Ascending aorta (tissue), 2 donors: Measurements from ENCODE around the gene TACC3. TPM values are rescaled to one million over a fixed set of nuclear protein-coding genes. Genes with fewer than 3 reads are reported as not detected.

ENCODE experiments used
- DNase-seq, 2 donors: peaks; one replicate each; pipeline ENCODE4 v3.0.0-alpha.2; 2019; ENCODE audit warnings: low spot score in 2 of 2
- H3K27ac ChIP-seq, 2 donors: fragments of 200-600 bp; sonication (generic); one replicate each; pipeline ENCODE4 v1.5.1; 2016 to 2017; ENCODE audit warnings: mild to moderate bottlenecking in 1 of 2
- H3K27me3 ChIP-seq: fragments of 200-600 bp; sonication (generic); one replicate; pipeline ENCODE4 v1.5.1; 2017
- H3K36me3 ChIP-seq, 2 donors: fragments of 200-600 bp; sonication (generic); one replicate each; pipeline ENCODE4 v1.5.1; 2016
- H3K4me1 ChIP-seq, 2 donors: fragments of 200-600 bp; sonication (generic); one replicate each; pipeline ENCODE4 v1.5.1; 2016 to 2017; ENCODE audit warnings: mild to moderate bottlenecking in 1 of 2
- H3K4me3 ChIP-seq, 2 donors: fragments of 200-600 bp; sonication (generic); one replicate each; pipeline ENCODE4 v1.5.1; 2016 to 2017; ENCODE audit warnings: mild to moderate bottlenecking in 1 of 2
- H3K9me3 ChIP-seq, 2 donors: fragments of 200-600 bp; sonication (generic); one replicate each; pipeline ENCODE4 v1.5.1; 2016
- intact Hi-C: fragments of 100-400 bp; cut with DNase I; formaldehyde crosslinking; loops from one replicate; pipeline ENCODE4 v1.15.1; 2023
- total RNA-seq: library from RNA; depleted of rRNA; stranded (reverse); fragments of >200 nt; gene quantifications from one replicate; pipeline ENCODE4 v1.1.0, GENCODE V29; 2016
- TF ChIP-seq, protein P1 (sequence below), 3 experiments: fragments of 200-600 bp in 2 of 3; fragments of 450-650 bp in 1 of 3; sonication (generic) in 2 of 3; IDR thresholded peaks; one replicate each; pipeline ENCODE4 v1.5.1; 2016 to 2019; ENCODE audit warnings: antibody characterized with exemption in 3 of 3, mild to moderate bottlenecking in 1 of 3, moderate library complexity in 1 of 3

TACC3 gene
- total RNA-seq, 1 donor from 2014 or later: 2.7 TPM

DNA sequence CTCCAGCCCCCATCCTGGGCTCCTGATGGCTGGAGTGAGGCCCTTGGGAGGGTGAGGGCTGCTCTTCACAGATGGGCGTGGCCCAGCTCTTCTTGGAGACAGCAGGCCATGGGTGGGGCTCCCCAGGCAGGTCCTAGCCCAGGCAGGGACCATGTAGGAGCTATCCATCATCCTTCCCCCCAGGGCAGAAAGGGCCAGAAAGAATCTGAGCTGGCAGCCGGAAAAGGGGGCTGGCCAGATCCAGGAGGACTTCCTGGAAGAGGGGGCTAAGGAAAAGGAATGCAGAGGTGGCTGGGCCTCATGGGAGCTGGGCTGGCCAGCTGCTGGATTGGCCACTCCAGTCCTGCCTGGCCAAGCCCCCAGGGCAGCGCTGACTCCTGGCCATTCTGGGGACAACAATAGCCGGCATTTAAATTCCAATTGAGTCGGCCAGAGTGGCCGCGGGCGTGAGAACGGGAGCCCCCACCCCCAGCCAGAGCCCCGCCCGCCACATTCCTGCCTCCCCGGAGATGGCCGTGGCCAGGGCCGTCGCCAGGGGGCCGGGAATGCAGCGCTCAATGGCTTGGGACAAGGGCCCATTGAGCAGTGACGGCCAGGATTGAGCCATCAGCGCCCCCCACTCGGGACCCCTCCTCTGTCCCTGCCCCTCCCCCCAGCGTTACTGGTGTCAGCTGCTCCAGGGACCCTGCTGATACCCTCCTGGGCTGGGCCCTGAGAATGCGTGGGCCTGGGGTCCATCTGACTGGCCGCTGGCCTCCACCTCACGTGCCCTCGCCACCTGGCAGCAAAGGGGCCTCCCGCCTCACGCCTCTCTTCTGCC is 56.7 kb downstream of the TACC3 start:
- no peak for DNase-seq
- no peaks in the 10 kb centered on the region for H3K9me3 ChIP-seq
- intact Hi-C loops: no loop called here
- no peaks in the 10 kb centered on the region for H3K27me3 ChIP-seq
- H3K4me1 ChIP-seq: no peaks in the 10 kb centered on the region
- TF ChIP-seq, protein P1, sequence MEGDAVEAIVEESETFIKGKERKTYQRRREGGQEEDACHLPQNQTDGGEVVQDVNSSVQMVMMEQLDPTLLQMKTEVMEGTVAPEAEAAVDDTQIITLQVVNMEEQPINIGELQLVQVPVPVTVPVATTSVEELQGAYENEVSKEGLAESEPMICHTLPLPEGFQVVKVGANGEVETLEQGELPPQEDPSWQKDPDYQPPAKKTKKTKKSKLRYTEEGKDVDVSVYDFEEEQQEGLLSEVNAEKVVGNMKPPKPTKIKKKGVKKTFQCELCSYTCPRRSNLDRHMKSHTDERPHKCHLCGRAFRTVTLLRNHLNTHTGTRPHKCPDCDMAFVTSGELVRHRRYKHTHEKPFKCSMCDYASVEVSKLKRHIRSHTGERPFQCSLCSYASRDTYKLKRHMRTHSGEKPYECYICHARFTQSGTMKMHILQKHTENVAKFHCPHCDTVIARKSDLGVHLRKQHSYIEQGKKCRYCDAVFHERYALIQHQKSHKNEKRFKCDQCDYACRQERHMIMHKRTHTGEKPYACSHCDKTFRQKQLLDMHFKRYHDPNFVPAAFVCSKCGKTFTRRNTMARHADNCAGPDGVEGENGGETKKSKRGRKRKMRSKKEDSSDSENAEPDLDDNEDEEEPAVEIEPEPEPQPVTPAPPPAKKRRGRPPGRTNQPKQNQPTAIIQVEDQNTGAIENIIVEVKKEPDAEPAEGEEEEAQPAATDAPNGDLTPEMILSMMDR (IDR thresholded peaks at IDR 0.05): no peak
- no peak overlapping the region for H3K27ac ChIP-seq
- no peaks in the 10 kb centered on the region for H3K36me3 ChIP-seq
- H3K4me3 ChIP-seq: no peak overlapping the region

DNA sequence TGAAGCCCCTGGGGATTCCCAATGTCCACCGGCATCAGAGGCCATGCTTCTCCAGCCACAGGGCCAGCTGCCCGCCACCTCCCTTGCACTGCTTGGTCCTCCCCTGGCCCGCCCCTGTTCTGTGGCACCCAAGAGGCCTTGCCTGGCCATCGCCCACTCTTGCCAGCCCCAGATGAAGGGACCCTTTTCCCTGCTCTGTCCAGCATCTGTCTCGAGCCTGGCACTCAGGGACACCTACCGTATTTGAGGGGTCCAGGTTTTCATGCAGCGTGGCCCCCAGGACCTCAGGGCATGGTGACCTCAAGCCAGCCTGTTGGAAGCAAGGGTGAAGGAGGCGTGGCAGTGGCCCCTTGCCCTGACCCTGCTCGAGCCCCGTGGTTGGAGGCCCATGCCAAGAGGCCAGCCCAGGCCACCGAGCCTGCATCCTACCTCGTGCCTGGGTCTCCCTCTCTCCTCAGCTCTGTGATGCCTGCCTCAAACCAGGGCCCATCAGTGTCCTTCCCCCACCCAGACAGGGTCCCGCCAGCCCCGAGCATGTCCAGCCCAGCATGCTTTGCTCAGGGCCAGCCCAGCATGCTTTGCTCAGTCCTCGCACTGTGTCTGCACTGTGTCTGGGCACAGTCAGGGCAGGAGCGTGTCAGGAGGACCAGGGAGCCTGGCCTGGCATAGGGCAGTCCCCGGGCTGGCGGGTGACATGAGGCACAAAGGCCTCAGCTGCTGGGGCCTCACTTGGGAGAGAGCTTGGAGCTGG is 57.5 kb downstream of the TACC3 start:
- no peaks in the 10 kb centered on the region for H3K9me3 ChIP-seq
- H3K27me3 ChIP-seq: no peaks in the 10 kb centered on the region
- intact Hi-C loops: no loop called here
- H3K4me1 ChIP-seq: no peaks in the 10 kb centered on the region
- TF ChIP-seq, protein P1 (IDR thresholded peaks at IDR 0.05): no peak
- H3K4me3 ChIP-seq: no peak overlapping the region
- DNase-seq: no peak
- H3K27ac ChIP-seq: no peak overlapping the region
- no peaks in the 10 kb centered on the region for H3K36me3 ChIP-seq

DNA sequence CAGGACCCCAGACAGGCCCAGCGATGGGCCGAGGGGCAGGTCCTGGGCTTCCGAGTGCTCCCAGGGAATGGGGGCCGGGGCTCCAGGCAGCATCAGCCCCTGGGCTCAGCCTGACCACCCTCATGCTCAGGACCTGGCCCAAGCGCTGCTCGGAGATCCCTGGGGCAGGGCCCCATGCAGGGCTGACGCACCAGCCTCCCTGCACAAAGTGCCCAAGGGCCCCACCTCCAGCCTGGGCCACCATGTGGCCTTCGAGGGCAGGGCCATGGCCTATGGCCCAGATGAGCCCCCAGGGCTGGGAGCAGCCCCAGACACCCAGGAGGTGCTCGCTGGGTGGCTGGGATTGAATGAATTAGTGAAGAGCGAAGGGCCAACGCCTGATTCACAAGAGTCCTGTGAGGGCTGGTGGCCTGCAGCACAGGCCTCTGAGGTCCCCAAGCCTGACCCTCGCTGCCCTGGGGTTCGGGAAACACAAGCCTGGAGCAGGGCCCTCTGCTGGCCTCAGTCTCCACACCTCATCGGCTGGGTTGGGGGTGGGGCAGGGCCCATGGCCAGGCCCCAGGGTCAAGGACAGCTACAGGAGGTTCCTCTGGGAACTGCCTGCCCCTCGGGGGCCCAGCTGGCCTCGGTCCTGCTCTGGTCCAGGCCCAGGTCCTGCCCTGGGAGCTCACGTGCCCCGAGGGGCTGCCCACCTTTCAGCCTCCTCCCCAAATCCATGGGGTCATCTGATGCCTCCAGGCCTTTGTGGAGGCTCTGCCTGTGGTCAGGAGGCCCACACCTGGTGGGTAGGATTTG is 58.5 kb downstream of the TACC3 start:
- TF ChIP-seq, protein P1 (IDR thresholded peaks at IDR 0.05): no peak

DNA sequence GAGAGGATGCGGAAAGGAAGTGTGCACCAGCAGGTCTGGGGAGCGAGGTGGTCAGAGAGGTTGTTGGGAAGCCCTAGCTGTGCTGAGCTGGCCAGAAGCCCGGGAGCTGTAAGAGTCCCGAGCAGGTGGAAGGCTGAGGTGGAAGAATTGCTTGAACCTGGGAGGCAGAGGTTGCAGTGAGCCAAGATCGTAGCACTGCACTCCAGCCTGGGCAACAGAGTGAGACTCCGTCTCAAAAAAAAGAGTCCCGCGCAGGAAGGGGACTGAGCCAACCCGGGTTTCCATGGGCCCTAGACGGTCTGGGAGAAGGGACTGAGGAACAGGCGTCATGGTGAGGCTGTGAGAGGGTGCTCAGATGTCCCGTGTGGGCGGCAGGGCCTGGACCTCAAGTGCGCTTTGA is 59.1 kb downstream of the TACC3 start:
- Histone ChIP-seq H3K4me3 (no peak overlapping the region), H3K27me3 (no peaks in the 10 kb centered on the region), H3K4me1 (no peaks in the 10 kb centered on the region), H3K9me3 (no peaks in the 10 kb centered on the region), H3K27ac (no peak overlapping the region), H3K36me3 (no peaks in the 10 kb centered on the region)
- no peak for DNase-seq
- TF ChIP-seq, protein P1 (IDR thresholded peaks at IDR 0.05): no peak
- intact Hi-C loops: no loop called here

More for the DNA sequence above, 58.5 kb downstream of the TACC3 start:
- H3K4me3 ChIP-seq: no peak overlapping the region
- DNase-seq: no peak
- no peaks in the 10 kb centered on the region for H3K4me1 ChIP-seq
- H3K36me3 ChIP-seq: no peaks in the 10 kb centered on the region
- intact Hi-C loops: no loop called here
- no peaks in the 10 kb centered on the region for H3K9me3 ChIP-seq
- H3K27ac ChIP-seq: no peak overlapping the region
- no peaks in the 10 kb centered on the region for H3K27me3 ChIP-seq

DNA sequence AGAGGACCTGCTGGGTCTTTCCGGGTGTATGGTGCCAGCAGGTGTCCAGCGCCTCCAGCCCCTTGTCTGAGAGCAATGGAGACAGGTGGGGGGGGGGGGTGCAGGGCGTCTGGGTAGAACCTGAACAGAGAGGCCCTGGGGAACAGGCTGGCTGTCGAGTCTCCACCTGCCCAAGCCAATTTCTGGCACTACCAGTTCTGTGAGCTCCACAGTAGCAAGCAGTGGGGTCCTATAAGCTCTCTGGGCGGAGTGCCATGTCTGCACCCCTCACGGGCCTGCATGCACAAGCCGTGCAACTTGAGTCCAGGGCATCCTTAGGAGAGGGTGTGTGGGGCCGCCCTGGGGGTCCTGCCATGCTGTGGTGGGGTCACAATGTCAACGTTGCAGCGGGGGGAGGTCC is 61.7 kb downstream of the TACC3 start:
- intact Hi-C loops: no loop called here
- Histone ChIP-seq H3K9me3 (no peaks in the 10 kb centered on the region), H3K27me3 (no peaks in the 10 kb centered on the region), H3K4me3 (no peak overlapping the region), H3K4me1 (no peaks in the 10 kb centered on the region), H3K27ac (no peak overlapping the region), H3K36me3 (no peaks in the 10 kb centered on the region)
- TF ChIP-seq, protein P1 (IDR thresholded peaks at IDR 0.05): no peak
- DNase-seq: no peak
